GM12872 (cell line): Measurements from ENCODE around the gene GLRA3.

Experiments
- TF ChIP-seq, protein P1 (sequence below): IDR thresholded peaks from 3 replicates; pipeline ENCODE4 v1.5.1; 2011; ENCODE audit warnings: low read depth, mild to moderate bottlenecking, low read length, moderate library complexity; ENCODE audit not compliant: insufficient read depth

Gene GLRA3

DNA sequence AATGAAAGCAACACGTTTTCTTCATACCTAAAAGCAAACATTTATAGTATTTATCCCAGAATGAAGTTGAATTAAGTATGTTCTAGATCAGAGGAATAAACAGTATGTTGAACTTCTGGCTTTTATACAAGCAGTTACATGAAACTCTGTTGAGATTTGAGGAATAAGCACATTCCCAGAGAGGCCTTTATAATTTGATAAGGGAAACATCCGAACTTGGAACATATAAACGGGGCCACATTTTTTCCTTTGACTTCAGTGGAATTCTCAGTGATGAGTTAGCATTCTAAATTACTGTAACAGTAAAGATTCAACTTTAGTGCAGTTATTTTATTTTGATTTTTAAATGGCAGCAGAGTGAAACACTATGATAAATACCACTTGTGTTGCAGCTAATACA is 119.5 kb downstream of the GLRA3 start:
- TF ChIP-seq, protein P1, sequence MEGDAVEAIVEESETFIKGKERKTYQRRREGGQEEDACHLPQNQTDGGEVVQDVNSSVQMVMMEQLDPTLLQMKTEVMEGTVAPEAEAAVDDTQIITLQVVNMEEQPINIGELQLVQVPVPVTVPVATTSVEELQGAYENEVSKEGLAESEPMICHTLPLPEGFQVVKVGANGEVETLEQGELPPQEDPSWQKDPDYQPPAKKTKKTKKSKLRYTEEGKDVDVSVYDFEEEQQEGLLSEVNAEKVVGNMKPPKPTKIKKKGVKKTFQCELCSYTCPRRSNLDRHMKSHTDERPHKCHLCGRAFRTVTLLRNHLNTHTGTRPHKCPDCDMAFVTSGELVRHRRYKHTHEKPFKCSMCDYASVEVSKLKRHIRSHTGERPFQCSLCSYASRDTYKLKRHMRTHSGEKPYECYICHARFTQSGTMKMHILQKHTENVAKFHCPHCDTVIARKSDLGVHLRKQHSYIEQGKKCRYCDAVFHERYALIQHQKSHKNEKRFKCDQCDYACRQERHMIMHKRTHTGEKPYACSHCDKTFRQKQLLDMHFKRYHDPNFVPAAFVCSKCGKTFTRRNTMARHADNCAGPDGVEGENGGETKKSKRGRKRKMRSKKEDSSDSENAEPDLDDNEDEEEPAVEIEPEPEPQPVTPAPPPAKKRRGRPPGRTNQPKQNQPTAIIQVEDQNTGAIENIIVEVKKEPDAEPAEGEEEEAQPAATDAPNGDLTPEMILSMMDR = no peak

DNA sequence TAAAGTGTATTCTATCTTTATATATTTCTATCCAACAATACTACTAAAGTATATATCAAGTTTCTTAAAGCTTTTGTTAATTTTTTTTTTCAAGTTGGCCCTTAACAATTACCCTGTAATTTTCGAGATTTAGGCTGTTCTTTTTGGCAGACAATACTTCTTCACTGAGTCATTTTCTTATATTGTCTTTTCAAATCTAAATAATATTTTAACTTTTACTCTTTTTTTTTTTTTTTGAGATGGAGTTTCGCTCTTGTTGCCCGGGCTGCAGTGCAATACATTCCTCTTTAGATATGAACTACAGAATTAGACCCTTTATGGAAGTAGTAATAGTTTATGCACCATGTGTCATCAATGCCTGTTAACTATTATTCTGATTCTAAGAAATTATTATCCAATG is 120.7 kb downstream of the GLRA3 start:
- TF ChIP-seq, protein P1 = no peak

DNA sequence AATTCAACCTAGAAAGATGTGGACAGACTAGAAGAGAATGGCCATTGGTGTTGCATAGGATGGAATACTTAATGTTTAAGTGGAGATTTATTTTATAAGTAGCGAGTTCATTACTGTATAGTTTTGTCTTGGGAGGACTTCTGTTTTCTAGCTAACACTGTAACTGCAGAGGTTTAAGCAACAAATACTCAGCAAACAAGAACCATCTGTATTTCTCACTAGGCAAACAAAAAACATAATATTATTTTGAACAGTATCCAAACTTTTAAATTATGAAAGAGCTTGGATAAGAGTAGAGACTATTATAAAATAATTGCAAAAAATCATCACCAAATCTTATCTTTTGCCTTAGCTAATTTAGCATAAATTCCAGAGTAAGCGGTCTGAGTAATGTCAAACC is 121.1 kb downstream of the GLRA3 start:
- TF ChIP-seq, protein P1 = no peak

DNA sequence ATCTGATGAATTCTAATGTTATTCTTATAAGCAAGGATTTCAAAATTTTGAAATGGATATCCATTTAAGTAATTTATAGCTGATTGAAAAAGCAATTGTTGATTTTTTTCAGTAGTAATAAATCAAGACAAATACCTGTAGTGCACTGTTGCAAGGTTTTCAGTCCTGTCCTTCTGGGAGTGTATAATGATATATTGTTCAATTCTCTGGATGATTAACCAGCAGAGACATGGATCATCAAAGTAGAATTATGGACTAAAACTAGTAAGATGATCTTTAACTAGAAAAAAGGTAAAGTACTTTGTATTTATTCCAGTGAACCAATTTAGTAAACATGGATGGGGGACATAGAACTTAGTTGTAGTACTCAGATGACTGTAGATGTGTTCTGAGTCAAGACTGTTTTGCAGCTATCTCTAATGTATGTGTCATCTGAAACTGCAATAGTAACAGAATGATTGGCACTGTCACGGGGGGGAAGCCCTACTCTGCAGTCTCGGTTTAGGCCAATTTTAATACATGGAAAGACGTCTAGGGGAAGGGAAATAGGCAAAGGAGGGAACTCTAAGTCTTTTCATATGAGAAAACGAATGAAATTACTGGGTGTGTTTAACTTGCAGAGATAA is 121.9 kb downstream of the GLRA3 start:
- TF ChIP-seq, protein P1 = no peak

DNA sequence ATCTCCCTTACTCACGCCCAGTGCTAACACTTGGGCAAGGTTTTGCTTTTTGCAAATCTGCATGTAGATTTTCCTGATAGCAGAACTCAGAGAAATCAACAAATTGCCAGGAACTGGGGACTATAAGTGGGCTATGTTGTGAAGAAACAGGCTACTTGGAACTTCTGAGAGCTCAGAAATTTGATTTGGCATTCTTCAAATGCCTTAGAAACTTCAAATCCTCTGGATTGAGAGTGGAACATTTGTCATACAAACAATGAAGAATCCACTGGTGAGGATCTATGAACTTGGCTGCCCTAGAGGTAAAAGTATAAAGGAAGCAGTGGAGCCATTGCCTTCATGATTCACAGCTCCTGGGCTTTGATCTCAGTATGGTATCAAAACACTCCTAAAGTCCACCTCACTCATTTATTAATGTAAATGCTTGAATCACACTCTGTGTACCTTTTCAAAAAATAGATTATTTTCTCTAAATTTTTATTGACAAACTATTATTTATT is 126.0 kb downstream of the GLRA3 start:
- TF ChIP-seq, protein P1 = no peak

DNA sequence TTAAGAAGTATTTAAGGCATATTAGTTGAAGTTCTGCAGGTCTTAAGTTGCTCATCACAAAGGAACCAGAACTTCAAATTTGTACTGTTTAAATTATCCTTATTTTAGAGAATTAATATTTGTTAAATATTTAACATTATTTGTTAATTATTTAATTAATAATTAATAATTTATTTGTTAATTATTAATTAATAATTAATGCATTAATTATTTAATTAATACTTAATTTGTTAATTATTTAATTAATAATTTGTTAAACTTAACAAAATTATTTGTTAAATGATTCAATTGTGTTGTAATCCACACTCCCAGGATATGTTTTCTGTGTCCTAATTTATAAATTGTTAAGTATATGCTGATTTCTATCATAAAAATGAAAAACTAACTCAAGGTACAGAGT is 129.4 kb downstream of the GLRA3 start:
- TF ChIP-seq, protein P1 = no peak

DNA sequence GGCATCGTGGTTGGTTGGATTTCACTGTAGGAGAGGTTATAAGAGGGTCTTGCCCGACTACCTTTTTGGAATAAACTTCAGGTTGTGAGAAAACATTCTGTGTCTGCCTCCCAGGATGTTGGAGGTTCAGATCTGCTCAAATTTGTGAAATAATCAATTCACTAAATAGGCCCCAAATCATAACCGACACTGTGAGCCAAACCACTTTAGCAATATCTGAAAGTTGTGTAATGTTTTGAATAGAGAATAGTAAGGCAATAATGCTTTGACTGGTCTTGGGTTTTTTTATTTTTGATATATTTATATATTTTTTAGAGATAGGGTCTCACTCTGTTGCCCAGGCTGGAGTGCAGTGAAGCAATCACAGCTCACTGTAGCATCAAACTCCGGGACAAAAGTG is 131.2 kb downstream of the GLRA3 start:
- TF ChIP-seq, protein P1 = no peak
